Umbilical cord (tissue), 2 donors: ENCODE results near the gene SMIM14. TPM values are rescaled to one million over a fixed set of nuclear protein-coding genes. Genes with fewer than 3 reads are reported as not detected.
"Not testable (repeated sequence)": the region's sequence is repeated elsewhere in the genome, so short reads cannot be mapped to it uniquely, and the experiment has no call there.

ENCODE experiments used
- DNase-seq: peaks from one replicate; pipeline ENCODE4 v3.0.0-alpha.2; 2015; ENCODE audit warnings: low spot score
- total RNA-seq: library from RNA; depleted of rRNA; stranded (reverse); fragments of >200 nt; gene quantifications from one replicate; pipeline ENCODE4 v1.2.3, GENCODE V29; 2014; ENCODE audit warnings: low replicate concordance; ENCODE audit not compliant: insufficient read depth

SMIM14 gene
- 34.4 TPM for total RNA-seq

- peak; percentile 99 for DNase-seq
These were observed at the start of gene SMIM14 for GRCh38 chr4:39638354-39639239. Gene SMIM14 (minus strand): TSS chr4:39638865. CDS start chr4:39605145, 33,720 bp downstream.

GRCh38 chr4:39687014-39687413, 48.3 kb upstream of the SMIM14 start:
- no peak for DNase-seq

- no peak for DNase-seq
These were observed 47.3 kb upstream of the SMIM14 start for GRCh38 chr4:39685990-39686389.

GRCh38 chr4:39682138-39682537, 43.5 kb upstream of the SMIM14 start:
- no peak for DNase-seq

GRCh38 chr4:39681003-39681402, 42.3 kb upstream of the SMIM14 start:
- DNase-seq = not testable (repeated sequence)

GRCh38 chr4:39675681-39676080, 37.0 kb upstream of the SMIM14 start:
- DNase-seq = not testable (repeated sequence)

GRCh38 chr4:39670296-39670695, 31.6 kb upstream of the SMIM14 start:
- DNase-seq = not testable (repeated sequence)

- DNase-seq = peak; percentile 30
These were observed 30.2 kb upstream of the SMIM14 start for GRCh38 chr4:39668887-39669286.

GRCh38 chr4:39667706-39668105, 29.0 kb upstream of the SMIM14 start:
- no peak for DNase-seq

GRCh38 chr4:39664828-39665731, 26.4 kb upstream of the SMIM14 start:
- DNase-seq = peak; percentile 6

GRCh38 chr4:39662683-39663082, 24.0 kb upstream of the SMIM14 start:
- no peak for DNase-seq

- DNase-seq = no peak
These were observed 22.1 kb upstream of the SMIM14 start for GRCh38 chr4:39660757-39661156.

GRCh38 chr4:39660045-39660444, 21.4 kb upstream of the SMIM14 start:
- DNase-seq = no peak

- DNase-seq = no peak
These were observed 20.1 kb upstream of the SMIM14 start for GRCh38 chr4:39658756-39659155.

- no peak for DNase-seq
These were observed 18.8 kb upstream of the SMIM14 start for GRCh38 chr4:39657465-39657864.

- not testable (repeated sequence) for DNase-seq
These were observed 18.0 kb upstream of the SMIM14 start for GRCh38 chr4:39656638-39657037.

- no peak for DNase-seq
These were observed 17.2 kb upstream of the SMIM14 start for GRCh38 chr4:39655876-39656275.

GRCh38 chr4:39655211-39655610, 16.5 kb upstream of the SMIM14 start:
- no peak for DNase-seq

GRCh38 chr4:39651586-39651985, 12.9 kb upstream of the SMIM14 start:
- DNase-seq = not testable (repeated sequence)

- DNase-seq = no peak
These were observed 11.1 kb upstream of the SMIM14 start for GRCh38 chr4:39649639-39650265.

GRCh38 chr4:39648827-39649558, 10.3 kb upstream of the SMIM14 start:
- DNase-seq = no peak
